NCI-H1092 treated with DMSO at 0.1 percent for 48 hours (cell line): ENCODE results near the gene VPS51.
A peak's percentile ranks its signal among the peaks of the same experiment; 100 is the strongest.
"Not testable (repeated sequence)": the region's sequence is repeated elsewhere in the genome, so short reads cannot be mapped to it uniquely, and the experiment has no call there.

Experiments used
- DNase-seq: peaks from one replicate; lab custom pipeline; 2025; lab: John Stamatoyannopoulos, UW

VPS51 gene

GRCh38 chr11:65107751-65108468 lies 11.9 kb downstream of the VPS51 start:
- no peak for DNase-seq

- no peak for DNase-seq
These were observed 12.6 kb downstream of the VPS51 start for GRCh38 chr11:65108469-65109123.

GRCh38 chr11:65109231-65110198 lies 13.5 kb downstream of the VPS51 start:
- DNase-seq = no peak

- peak; percentile 83 for DNase-seq
These were observed 14.4 kb downstream of the VPS51 start for GRCh38 chr11:65110354-65110861.

- no peak for DNase-seq
These were observed 15.2 kb downstream of the VPS51 start for GRCh38 chr11:65111159-65111743.

- DNase-seq = peak; percentile 97
These were observed 15.9 kb downstream of the VPS51 start, which contains the start of gene TM7SF2 for GRCh38 chr11:65111744-65112545. Gene TM7SF2 (plus strand): TSS chr11:65111872. CDS start chr11:65112016, 144 bp downstream.

GRCh38 chr11:65112546-65113360 lies 16.7 kb downstream of the VPS51 start:
- DNase-seq = peak; percentile 66

- DNase-seq = no peak
These were observed 17.3 kb downstream of the VPS51 start for GRCh38 chr11:65113361-65113756.

GRCh38 chr11:65113839-65114238 lies 17.8 kb downstream of the VPS51 start:
- DNase-seq = no peak

GRCh38 chr11:65114538-65115171 lies 18.6 kb downstream of the VPS51 start:
- no peak for DNase-seq

GRCh38 chr11:65115361-65116082 lies 19.5 kb downstream of the VPS51 start:
- no peak for DNase-seq

GRCh38 chr11:65116370-65117205 lies 20.6 kb downstream of the VPS51 start:
- DNase-seq = peak; percentile 27

- DNase-seq = peak; percentile 100
These were observed 21.4 kb downstream of the VPS51 start, which contains the start of gene ZNHIT2 for GRCh38 chr11:65117206-65118096. Gene ZNHIT2 (minus strand): TSS chr11:65117701. CDS start chr11:65117653, 48 bp downstream.

GRCh38 chr11:65118097-65118837 lies 22.3 kb downstream of the VPS51 start:
- no peak for DNase-seq

GRCh38 chr11:65118891-65119669 lies 23.1 kb downstream of the VPS51 start:
- DNase-seq = not testable (repeated sequence)
